ENCODE data around the gene PCDHA3.
"Not testable (repeated sequence)": the region's sequence is repeated elsewhere in the genome, so short reads cannot be mapped to it uniquely, and the experiment has no call there.

Gene PCDHA3

DNA sequence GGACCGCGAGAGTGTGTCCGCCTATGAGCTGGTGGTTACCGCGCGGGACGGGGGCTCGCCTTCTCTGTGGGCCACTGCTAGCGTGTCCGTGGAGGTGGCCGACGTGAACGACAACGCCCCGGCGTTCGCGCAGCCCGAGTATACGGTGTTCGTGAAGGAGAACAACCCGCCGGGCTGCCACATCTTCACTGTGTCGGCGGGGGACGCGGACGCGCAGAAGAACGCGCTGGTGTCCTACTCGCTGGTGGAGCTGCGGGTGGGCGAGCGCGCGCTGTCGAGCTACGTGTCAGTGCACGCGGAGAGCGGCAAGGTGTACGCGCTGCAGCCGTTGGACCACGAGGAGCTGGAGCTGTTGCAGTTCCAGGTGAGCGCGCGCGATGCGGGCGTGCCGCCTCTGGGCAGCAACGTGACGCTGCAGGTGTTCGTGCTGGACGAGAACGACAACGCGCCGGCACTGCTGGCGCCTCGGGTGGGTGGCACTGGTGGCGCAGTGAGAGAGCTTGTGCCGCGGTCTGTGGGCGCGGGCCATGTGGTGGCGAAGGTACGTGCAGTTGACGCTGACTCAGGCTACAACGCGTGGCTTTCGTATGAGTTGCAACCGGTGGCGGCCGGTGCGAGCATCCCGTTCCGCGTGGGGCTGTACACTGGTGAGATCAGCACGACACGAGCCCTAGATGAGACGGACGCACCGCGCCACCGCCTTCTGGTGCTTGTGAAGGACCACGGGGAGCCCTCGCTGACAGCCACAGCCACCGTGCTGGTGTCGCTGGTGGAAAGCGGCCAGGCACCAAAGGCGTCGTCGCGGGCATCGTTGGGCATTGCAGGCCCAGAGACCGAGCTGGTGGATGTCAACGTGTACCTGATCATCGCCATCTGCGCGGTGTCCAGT is 35.0 kb downstream of the PCDHA3 start:
- no peaks in the 10 kb centered on the region for H3K36me3 ChIP-seq (ENCODE audit: control insufficient read depth in 2 of 2, insufficient read depth in 2 of 2, low read length in 2 of 2)
- no peak overlapping the region for H3K27ac ChIP-seq (ENCODE audit: low read length)
- peaks cover 0 to 9% of the 10 kb centered on the region in 2 donors for H3K9me3 ChIP-seq (ENCODE audit: control insufficient read depth in 2 of 2, low read length in 2 of 2)
- no peaks in the 10 kb centered on the region for H3K4me1 ChIP-seq (ENCODE audit: control insufficient read depth, insufficient read depth, low read length)
- H3K4me3 ChIP-seq (ENCODE audit: low read length in 2 of 2): no peak overlapping the region
- H3K27me3 ChIP-seq (ENCODE audit: control insufficient read depth in 1 of 2, insufficient read depth in 2 of 2, low read length in 2 of 2): peaks cover 11 to 13% of the 10 kb centered on the region in 2 donors
- no peak overlapping the region for H3K9ac ChIP-seq (ENCODE audit: low read length in 2 of 2)

DNA sequence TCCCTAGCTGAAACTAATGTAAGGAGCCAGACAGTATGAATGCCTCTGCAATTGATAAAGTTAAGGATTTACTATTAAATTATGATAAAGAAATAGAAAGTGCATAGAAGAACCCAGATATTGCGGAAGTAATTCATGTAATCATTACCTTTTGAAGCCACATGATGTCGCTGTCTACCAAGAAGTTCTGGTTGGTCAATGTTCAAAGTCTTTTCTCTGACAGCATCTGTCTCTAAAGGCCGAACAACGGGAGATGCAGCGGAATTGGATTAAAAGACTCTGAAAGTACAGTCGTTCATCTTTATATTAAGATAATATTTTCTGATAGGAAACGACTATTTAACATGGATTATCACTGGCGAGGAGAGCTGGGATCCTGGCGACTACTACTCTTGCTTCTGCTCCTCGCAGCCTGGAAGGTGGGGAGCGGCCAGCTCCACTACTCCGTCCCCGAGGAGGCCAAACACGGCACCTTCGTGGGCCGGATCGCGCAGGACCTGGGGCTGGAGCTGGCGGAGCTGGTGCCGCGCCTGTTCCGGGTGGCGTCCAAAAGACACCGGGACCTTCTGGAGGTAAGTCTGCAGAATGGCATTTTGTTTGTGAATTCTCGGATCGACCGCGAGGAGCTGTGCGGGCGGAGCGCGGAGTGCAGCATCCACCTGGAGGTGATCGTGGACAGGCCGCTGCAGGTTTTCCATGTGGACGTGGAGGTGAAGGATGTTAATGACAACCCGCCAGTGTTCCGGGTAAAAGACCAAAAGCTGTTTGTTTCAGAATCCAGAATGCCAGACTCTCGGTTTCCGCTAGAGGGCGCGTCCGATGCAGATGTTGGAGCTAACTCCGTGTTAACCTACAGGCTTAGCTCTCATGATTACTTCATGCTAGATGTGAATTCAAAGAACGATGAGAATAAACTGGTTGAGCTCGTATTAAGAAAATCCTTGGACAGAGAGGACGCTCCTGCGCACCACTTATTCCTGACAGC is 40.4 kb downstream of the PCDHA3 start, which contains the start of gene PCDHA8:
PCDHA8 (plus strand) TSS at position 210 of the 985 bp plus-strand sequence; CDS start at position 345, 135 bp downstream.
- H3K4me1 ChIP-seq (ENCODE audit: control insufficient read depth, insufficient read depth, low read length): no peaks in the 10 kb centered on the region
- peaks cover 0 to 2% of the 10 kb centered on the region in 2 donors for H3K27me3 ChIP-seq (ENCODE audit: control insufficient read depth in 1 of 2, insufficient read depth in 2 of 2, low read length in 2 of 2)
- H3K4me3 ChIP-seq (ENCODE audit: low read length in 2 of 2): no peak within 1 kb of the TSS
- H3K36me3 ChIP-seq (ENCODE audit: control insufficient read depth in 2 of 2, insufficient read depth in 2 of 2, low read length in 2 of 2): no peaks in the 10 kb centered on the region
- H3K9ac ChIP-seq (ENCODE audit: low read length in 2 of 2): no peak within 1 kb of the TSS
- no peak within 1 kb of the TSS for H3K27ac ChIP-seq (ENCODE audit: low read length)
- H3K9me3 ChIP-seq (ENCODE audit: control insufficient read depth in 2 of 2, low read length in 2 of 2): peaks cover 0 to 16% of the 10 kb centered on the region in 2 donors

DNA sequence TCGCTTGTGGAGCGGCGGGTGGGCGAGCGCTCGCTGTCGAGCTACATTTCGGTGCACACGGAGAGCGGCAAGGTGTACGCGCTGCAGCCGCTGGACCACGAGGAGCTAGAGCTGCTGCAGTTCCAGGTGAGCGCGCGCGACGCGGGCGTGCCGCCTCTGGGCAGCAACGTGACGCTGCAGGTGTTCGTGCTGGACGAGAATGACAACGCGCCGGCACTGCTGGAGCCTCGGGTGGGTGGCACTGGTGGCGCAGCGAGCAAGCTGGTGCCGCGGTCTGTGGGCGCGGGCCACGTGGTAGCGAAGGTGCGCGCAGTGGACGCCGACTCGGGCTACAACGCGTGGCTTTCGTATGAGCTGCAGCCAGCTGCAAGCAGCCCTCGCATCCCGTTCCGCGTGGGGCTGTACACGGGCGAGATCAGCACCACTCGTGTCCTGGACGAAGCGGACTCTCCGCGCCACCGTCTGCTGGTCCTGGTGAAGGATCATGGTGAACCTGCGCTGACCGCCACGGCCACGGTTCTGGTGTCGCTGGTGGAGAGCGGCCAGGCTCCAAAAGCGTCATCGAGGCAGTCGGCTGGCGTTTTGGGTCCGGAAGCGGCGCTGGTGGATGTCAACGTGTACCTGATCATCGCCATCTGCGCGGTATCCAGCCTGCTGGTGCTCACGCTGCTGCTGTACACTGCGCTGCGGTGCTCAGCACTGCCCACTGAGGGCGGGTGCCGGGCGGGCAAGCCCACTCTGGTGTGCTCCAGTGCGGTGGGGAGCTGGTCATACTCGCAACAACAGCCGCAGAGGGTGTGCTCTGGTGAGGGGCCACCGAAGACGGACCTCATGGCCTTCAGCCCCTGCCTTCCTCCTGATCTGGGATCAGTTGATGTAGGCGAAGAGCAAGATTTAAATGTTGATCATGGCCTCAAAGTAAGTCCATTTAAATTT is 42.2 kb downstream of the PCDHA3 start:
- H3K9me3 ChIP-seq (ENCODE audit: control insufficient read depth in 2 of 2, low read length in 2 of 2): peaks cover 0 to 14% of the 10 kb centered on the region in 2 donors
- H3K4me1 ChIP-seq (ENCODE audit: control insufficient read depth, insufficient read depth, low read length): no peaks in the 10 kb centered on the region
- no peak overlapping the region for H3K27ac ChIP-seq (ENCODE audit: low read length)
- H3K4me3 ChIP-seq (ENCODE audit: low read length in 2 of 2): no peak overlapping the region
- H3K27me3 ChIP-seq (ENCODE audit: control insufficient read depth in 1 of 2, insufficient read depth in 2 of 2, low read length in 2 of 2): peaks cover 0 to 7% of the 10 kb centered on the region in 2 donors
- H3K36me3 ChIP-seq (ENCODE audit: control insufficient read depth in 2 of 2, insufficient read depth in 2 of 2, low read length in 2 of 2): no peaks in the 10 kb centered on the region
- no peak overlapping the region for H3K9ac ChIP-seq (ENCODE audit: low read length in 2 of 2)

DNA sequence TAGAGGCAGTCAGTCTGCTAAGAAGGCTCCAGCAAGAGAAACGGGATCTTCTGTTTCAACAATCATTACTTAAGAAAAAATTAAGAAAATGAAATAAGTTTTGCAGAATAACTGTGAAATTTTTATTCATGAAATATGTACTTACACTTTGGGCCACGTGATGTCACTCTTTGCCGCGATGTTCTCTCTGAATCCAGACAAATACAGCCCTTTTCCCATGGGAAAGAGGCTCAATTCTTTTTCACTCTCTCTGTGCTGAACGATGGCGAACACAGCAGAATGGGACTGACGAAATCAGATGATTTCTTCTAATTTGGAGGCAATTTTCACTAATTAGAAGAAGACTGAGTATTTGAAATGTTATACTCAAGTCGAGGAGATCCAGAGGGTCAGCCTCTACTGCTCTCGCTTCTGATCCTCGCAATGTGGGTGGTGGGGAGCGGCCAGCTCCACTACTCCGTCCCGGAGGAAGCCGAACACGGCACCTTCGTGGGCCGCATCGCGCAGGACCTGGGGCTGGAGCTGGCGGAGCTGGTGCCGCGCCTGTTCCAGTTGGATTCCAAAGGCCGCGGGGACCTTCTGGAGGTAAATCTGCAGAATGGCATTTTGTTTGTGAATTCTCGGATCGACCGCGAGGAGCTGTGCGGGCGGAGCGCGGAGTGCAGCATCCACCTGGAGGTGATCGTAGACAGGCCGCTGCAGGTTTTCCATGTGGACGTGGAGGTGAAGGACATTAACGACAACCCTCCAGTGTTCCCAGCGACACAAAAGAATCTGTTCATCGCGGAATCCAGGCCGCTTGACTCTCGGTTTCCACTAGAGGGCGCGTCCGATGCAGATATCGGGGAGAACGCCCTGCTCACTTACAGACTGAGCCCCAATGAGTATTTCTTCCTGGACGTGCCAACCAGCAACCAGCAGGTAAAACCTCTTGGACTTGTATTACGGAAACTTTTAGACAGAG is 47.6 kb downstream of the PCDHA3 start, which contains the start of gene PCDHA9:
PCDHA9 (plus strand) TSS at position 244 of the 964 bp plus-strand sequence; CDS start at position 358, 114 bp downstream.
- H3K4me1 ChIP-seq (ENCODE audit: control insufficient read depth, insufficient read depth, low read length); H3K36me3 ChIP-seq (ENCODE audit: control insufficient read depth in 2 of 2, insufficient read depth in 2 of 2, low read length in 2 of 2); H3K27ac ChIP-seq (ENCODE audit: low read length); H3K4me3 ChIP-seq (ENCODE audit: low read length in 2 of 2); H3K9ac ChIP-seq (ENCODE audit: low read length in 2 of 2): not testable (repeated sequence)
- H3K27me3 ChIP-seq (ENCODE audit: control insufficient read depth in 1 of 2, insufficient read depth in 2 of 2, low read length in 2 of 2): peaks cover 0 to 25% of the 10 kb centered on the region in 2 donors
- peaks cover 0 to 11% of the 10 kb centered on the region in 2 donors for H3K9me3 ChIP-seq (ENCODE audit: control insufficient read depth in 2 of 2, low read length in 2 of 2)

DNA sequence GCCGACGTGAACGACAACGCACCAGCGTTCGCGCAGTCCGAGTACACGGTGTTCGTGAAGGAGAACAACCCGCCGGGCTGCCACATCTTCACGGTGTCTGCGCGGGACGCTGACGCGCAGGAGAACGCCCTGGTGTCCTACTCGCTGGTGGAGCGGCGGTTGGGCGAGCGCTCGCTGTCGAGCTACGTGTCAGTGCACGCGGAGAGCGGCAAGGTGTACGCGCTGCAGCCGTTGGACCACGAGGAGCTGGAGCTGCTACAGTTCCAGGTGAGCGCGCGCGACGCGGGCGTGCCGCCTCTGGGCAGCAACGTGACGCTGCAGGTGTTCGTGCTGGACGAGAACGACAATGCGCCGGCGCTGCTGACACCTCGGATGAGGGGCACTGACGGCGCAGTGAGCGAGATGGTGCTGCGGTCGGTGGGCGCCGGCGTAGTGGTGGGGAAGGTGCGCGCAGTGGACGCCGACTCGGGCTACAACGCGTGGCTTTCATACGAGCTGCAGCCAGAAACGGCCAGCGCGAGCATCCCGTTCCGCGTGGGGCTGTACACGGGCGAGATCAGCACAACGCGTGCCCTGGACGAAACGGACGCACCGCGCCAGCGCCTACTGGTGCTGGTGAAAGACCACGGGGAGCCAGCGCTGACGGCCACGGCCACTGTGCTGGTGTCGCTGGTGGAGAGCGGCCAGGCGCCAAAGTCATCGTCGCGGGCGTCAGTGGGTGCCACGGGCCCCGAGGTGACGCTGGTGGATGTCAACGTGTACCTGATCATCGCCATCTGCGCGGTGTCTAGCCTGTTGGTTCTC is 49.2 kb downstream of the PCDHA3 start:
- not testable (repeated sequence) for H3K36me3 ChIP-seq (ENCODE audit: control insufficient read depth in 2 of 2, insufficient read depth in 2 of 2, low read length in 2 of 2); H3K27ac ChIP-seq (ENCODE audit: low read length); H3K4me1 ChIP-seq (ENCODE audit: control insufficient read depth, insufficient read depth, low read length); H3K9ac ChIP-seq (ENCODE audit: low read length in 2 of 2); H3K4me3 ChIP-seq (ENCODE audit: low read length in 2 of 2)
- Histone ChIP-seq H3K27me3 (ENCODE audit: control insufficient read depth in 1 of 2, insufficient read depth in 2 of 2, low read length in 2 of 2) (peaks cover 0 to 25% of the 10 kb centered on the region in 2 donors), H3K9me3 (ENCODE audit: control insufficient read depth in 2 of 2, low read length in 2 of 2) (peaks cover 0 to 10% of the 10 kb centered on the region in 2 donors)

Data from stomach smooth muscle (tissue), 2 donors.